H1 (cell line): ENCODE measurements around the gene NHSL2. TPM values are rescaled to one million over a fixed set of nuclear protein-coding genes. Genes with fewer than 3 reads are reported as not detected.

Experiments
- CTCF ChIA-PET: fragments of 300-600 bp; sonication (Branson Sonifier 250); formaldehyde crosslinking; loops from one replicate; lab custom pipeline; 2021; ENCODE audit not compliant: partially characterized antibody; lab: Charles Lee
- POLR2A ChIA-PET: fragments of 300-600 bp; sonication (Branson Sonifier 250); formaldehyde crosslinking; loops from one replicate; lab custom pipeline; 2021; ENCODE audit warnings: inconsistent platforms; ENCODE audit not compliant: partially characterized antibody; lab: Charles Lee
- DNase-seq, 2 experiments: peaks; one replicate each; pipeline versions ENCODE4 v3.0.0 to v3.0.0-alpha.2; 2010 to 2022; ENCODE audit warnings: low spot score in 2 of 2, low read depth in 1 of 2, mixed read lengths in 1 of 2
- FAIRE-seq: peaks from 2 replicates; lab custom pipeline; 2011; peaks lifted over from hg19 to GRCh38; lab: Jason Lieb, UNC
- H2AFZ ChIP-seq: 2 replicates; pipeline ENCODE4 v1.8.1; 2012; ENCODE audit warnings: low read length, inconsistent platforms
- H2AK5ac ChIP-seq: 2 replicates; pipeline ENCODE4 v1.6.1; 2013; ENCODE audit warnings: low read depth, low read length
- H2BK120ac ChIP-seq: replicated peaks from 2 replicates; pipeline ENCODE3; 2013; ENCODE audit warnings: low read depth, low read length, inconsistent platforms
- H2BK12ac ChIP-seq: 2 replicates; pipeline ENCODE4 v1.6.1; 2013; ENCODE audit warnings: low read depth, low read length
- H2BK15ac ChIP-seq: 2 replicates; pipeline ENCODE4 v1.6.1; 2013; ENCODE audit warnings: low read length
- H2BK20ac ChIP-seq: 2 replicates; pipeline ENCODE4 v1.6.1; 2013; ENCODE audit warnings: low read length
- H2BK5ac ChIP-seq: 2 replicates; pipeline ENCODE4 v1.6.1; 2013; ENCODE audit warnings: low read depth, low read length
- H3K14ac ChIP-seq: 2 replicates; pipeline ENCODE4 v1.6.1; 2013; ENCODE audit warnings: inconsistent platforms; ENCODE audit not compliant: insufficient read length
- H3K18ac ChIP-seq: 2 replicates; pipeline ENCODE4 v1.6.1; 2013; ENCODE audit warnings: low read length; ENCODE audit errors: extremely low read depth
- H3K23ac ChIP-seq: 2 replicates; pipeline ENCODE4 v1.6.1; 2013; ENCODE audit warnings: inconsistent platforms; ENCODE audit not compliant: insufficient read length
- H3K23me2 ChIP-seq: 2 replicates; pipeline ENCODE4 v1.6.1; 2013; ENCODE audit warnings: low read depth, low read length
- H3K27ac ChIP-seq: 2 replicates; pipeline ENCODE4 v1.6.1; 2011; ENCODE audit warnings: low read depth, low read length, inconsistent platforms
- H3K27me3 ChIP-seq, 4 experiments: replicated peaks in 1 of 4; 1 replicate in 1 of 4; 2 replicates in 3 of 4; pipeline versions ENCODE4 v1.6.1 to v1.8.1; 2011 to 2013; ENCODE audit warnings: low read length in 3 of 4, mild to moderate bottlenecking in 3 of 4, inconsistent platforms in 2 of 4, mixed read lengths in 2 of 4, moderate library complexity in 1 of 4; ENCODE audit not compliant: control insufficient read depth in 3 of 4, insufficient read depth in 3 of 4; ENCODE audit errors: extremely low read depth in 1 of 4
- H3K36me3 ChIP-seq, 4 experiments: 2 replicates each; pipeline versions ENCODE4 v1.6.1 to v1.8.1; 2011 to 2013; ENCODE audit warnings: mild to moderate bottlenecking in 4 of 4, low read length in 3 of 4, moderate library complexity in 2 of 4, control low read depth in 1 of 4, inconsistent platforms in 1 of 4; ENCODE audit not compliant: insufficient read depth in 4 of 4, control insufficient read depth in 2 of 4
- H3K4ac ChIP-seq: replicated peaks from 2 replicates; pipeline ENCODE3; 2013; ENCODE audit warnings: low read length, low read depth, mixed read lengths, inconsistent platforms; ENCODE audit not compliant: insufficient read length
- H3K4me1 ChIP-seq, 4 experiments: replicated peaks in 1 of 4; 1 replicate in 1 of 4; 2 replicates in 3 of 4; pipeline versions ENCODE4 v1.6.1 to v1.8.1; 2011 to 2013; ENCODE audit warnings: low read length in 3 of 4, inconsistent platforms in 2 of 4, mixed read lengths in 1 of 4; ENCODE audit not compliant: insufficient read depth in 4 of 4, control insufficient read depth in 3 of 4
- H3K4me2 ChIP-seq, 2 experiments: 2 replicates each; pipeline versions ENCODE4 v1.6.1 to v1.8.1; 2011 to 2013; ENCODE audit warnings: low read depth in 2 of 2, low read length in 2 of 2, control low read depth in 1 of 2, inconsistent platforms in 1 of 2, mild to moderate bottlenecking in 1 of 2; ENCODE audit not compliant: insufficient read depth in 1 of 2
- H3K4me3 ChIP-seq, 4 experiments: fragments of 200-600, 300-600 bp in 1 of 4; sonication (generic), shearing (Covaris generic), sonication (Bioruptor Twin) in 1 of 4; 2 replicates each; pipeline versions ENCODE4 v1.5.1 to v1.8.1; 2011 to 2016; ENCODE audit warnings: low read length in 4 of 4, low read depth in 3 of 4, control low read depth in 2 of 4, inconsistent platforms in 2 of 4, mild to moderate bottlenecking in 2 of 4, mixed read lengths in 1 of 4, moderate library complexity in 1 of 4; ENCODE audit not compliant: insufficient read depth in 2 of 4; ENCODE audit errors: extremely low read depth in 1 of 4
- H3K56ac ChIP-seq: replicated peaks from 2 replicates; pipeline ENCODE3; 2013; ENCODE audit warnings: low read depth, mild to moderate bottlenecking, mixed read lengths, low read length, inconsistent platforms; ENCODE audit not compliant: insufficient read length
- H3K79me1 ChIP-seq: 2 replicates; pipeline ENCODE4 v1.6.1; 2013; ENCODE audit warnings: low read depth, low read length, control low read depth
- H3K79me2 ChIP-seq, 2 experiments: 2 replicates each; pipeline versions ENCODE4 v1.6.1 to v1.8.1; 2012 to 2013; ENCODE audit warnings: low read length in 2 of 2, mild to moderate bottlenecking in 2 of 2, inconsistent platforms in 1 of 2; ENCODE audit not compliant: insufficient read depth in 2 of 2, control insufficient read depth in 1 of 2
- H3K9ac ChIP-seq, 4 experiments: replicated peaks in 1 of 4; 1 replicate in 1 of 4; 2 replicates in 3 of 4; pipeline versions ENCODE4 v1.6.1 to v1.8.1; 2011 to 2013; ENCODE audit warnings: low read depth in 3 of 4, low read length in 3 of 4, control low read depth in 2 of 4, mild to moderate bottlenecking in 2 of 4, moderate library complexity in 2 of 4, inconsistent platforms in 1 of 4; ENCODE audit errors: extremely low read depth in 1 of 4
- H3K9me3 ChIP-seq, 2 experiments: 2 replicates each; pipeline versions ENCODE4 v1.6.1 to v1.8.1; 2012 to 2013; ENCODE audit warnings: mild to moderate bottlenecking in 2 of 2, moderate library complexity in 2 of 2, control low read depth in 1 of 2, inconsistent platforms in 1 of 2, low read depth in 1 of 2, low read length in 1 of 2, mixed read lengths in 1 of 2; ENCODE audit not compliant: insufficient read depth in 2 of 2
- H4K20me1 ChIP-seq, 2 experiments: replicated peaks in 1 of 2; 2 replicates each; pipeline versions ENCODE3 to v1.8.1; 2011 to 2013; ENCODE audit warnings: inconsistent platforms in 2 of 2, low read length in 2 of 2, mild to moderate bottlenecking in 1 of 2; ENCODE audit not compliant: insufficient read depth in 2 of 2, control insufficient read depth in 1 of 2
- H4K5ac ChIP-seq: 2 replicates; pipeline ENCODE4 v1.6.1; 2013; ENCODE audit warnings: low read length, low read depth, mixed read lengths, inconsistent platforms; ENCODE audit not compliant: insufficient read length
- H4K8ac ChIP-seq: 2 replicates; pipeline ENCODE4 v1.8.0; 2013; ENCODE audit warnings: mild to moderate bottlenecking, moderate library complexity, low read length, inconsistent platforms; ENCODE audit not compliant: insufficient read depth; ENCODE audit errors: extremely low read depth
- H4K91ac ChIP-seq: replicated peaks from 2 replicates; pipeline ENCODE3; 2013; ENCODE audit warnings: low read length, mixed read lengths, inconsistent platforms; ENCODE audit not compliant: insufficient read length
- ASH2L ChIP-seq: fragments of 200-600, 300-600 bp; sonication (generic); IDR thresholded peaks from one replicate; pipeline ENCODE4 v1.7.1; 2017; ENCODE audit warnings: low read length
- CBX5 ChIP-seq: fragments of 300-800, 300-1000 bp; sonication (generic); IDR thresholded peaks from 2 replicates; pipeline ENCODE4 v1.7.1; 2016; ENCODE audit warnings: antibody characterized with exemption, low read length, low read depth
- CREB1 ChIP-seq: IDR thresholded peaks from 2 replicates; pipeline ENCODE4 v1.6.1; 2012; ENCODE audit warnings: inconsistent platforms
- PHF8 ChIP-seq: fragments of 200-600 bp; sonication (generic); conservative IDR thresholded peaks from 2 replicates; pipeline ENCODE4 v1.7.1; 2012; ENCODE audit warnings: low read depth, mild to moderate bottlenecking, inconsistent platforms, low read length, moderate library complexity
- SIRT6 ChIP-seq: IDR thresholded peaks from one replicate; pipeline ENCODE4 v1.7.1; 2012; ENCODE audit warnings: low read length, inconsistent platforms
- SP4 ChIP-seq: IDR thresholded peaks from 2 replicates; pipeline ENCODE4 v1.6.1; 2012; ENCODE audit warnings: low read length, inconsistent platforms
- TAF1 ChIP-seq: IDR thresholded peaks from 2 replicates; pipeline ENCODE4 v1.6.1; 2011; ENCODE audit warnings: mild to moderate bottlenecking, low read depth, low read length
- WGBS, 2 experiments: shearing (Covaris generic) in 1 of 2; methylation state at CpG; one replicate each; pipeline versions ENCODE4 v1.1.6 to v1.1.7; 2013 to 2015; ENCODE audit warnings: low lambda C conversion rate in 2 of 2, mixed read lengths in 2 of 2, inconsistent platforms in 1 of 2, low coverage in 1 of 2, missing lambda C conversion rate in 1 of 2; ENCODE audit not compliant: insufficient replicate concordance in 2 of 2, insufficient coverage in 1 of 2, insufficient read length in 1 of 2; ENCODE audit errors: extremely low coverage in 1 of 2, missing lambda C conversion rate in 1 of 2; 5-methylcytosine and 5-hydroxymethylcytosine counted together
- long read RNA-seq, 2 experiments: library from RNA in 1 of 2; library from capped mRNA in 1 of 2; stranded (forward); transcript quantifications; one replicate each; pipeline ENCODE4 v2.0.0, GENCODE V29; 2021; ENCODE audit warnings: inconsistent platforms in 1 of 2
- polyA minus RNA-seq, 3 experiments: library from RNA; depleted of rRNA, polyadenylated mRNA; stranded (reverse); fragments of >200 nt; gene quantifications; 1 replicate in 2 of 3; 2 replicates in 1 of 3; pipeline ENCODE4 v1.2.3, GENCODE V29; 2011
- polyA plus RNA-seq, 7 experiments: library from polyadenylated mRNA; depleted of rRNA in 3 of 7; stranded (reverse) in 5 of 7; unstranded in 2 of 7; fragments of >200 nt in 5 of 7; fragments of 200-250 nt in 2 of 7; gene quantifications; 1 replicate in 5 of 7; 2 replicates in 1 of 7; 4 replicates in 1 of 7; pipeline versions ENCODE4 v1.2.1 to v1.2.3, GENCODE V29; 2011 to 2013; ENCODE audit warnings: missing spikeins in 2 of 7, mixed read lengths in 2 of 7
- total RNA-seq: library from RNA; stranded (reverse); fragmentation: NEBNext Ultra II Directional; extraction: Animal tissue kit (Norgen Biotek cat#: 25700); gene quantifications from 2 replicates; pipeline ENCODE4 v1.2.1, GENCODE V29; 2021

Gene NHSL2
- total RNA-seq (6.8 and 7.2 TPM in 2 replicates), polyA plus RNA-seq (2011; rRNA removed) (3.7 and 4.0 TPM in 2 replicates), polyA minus RNA-seq (2011; rRNA and poly(A)+ RNA removed) (14.8 and 15.6 TPM in 2 replicates)
- 2.6 TPM for polyA plus RNA-seq (2011; cell fraction: cytosol; rRNA removed)
- 8.2 TPM for polyA plus RNA-seq (2011; cell fraction: nucleus; rRNA removed)
- 2.7 to 3.6 TPM (median 3.0 TPM) in 4 replicates for polyA plus RNA-seq (2012, experiment 1 of 2)
- polyA plus RNA-seq (2012, experiment 2 of 2), result 0.49 TPM
- polyA plus RNA-seq (2013, experiment 1 of 2), result 3.6 TPM
- 3.1 TPM for polyA plus RNA-seq (2013, experiment 2 of 2)
- 5.2 TPM for polyA minus RNA-seq (2011; cell fraction: cytosol; rRNA and poly(A)+ RNA removed)
- 16.6 TPM for polyA minus RNA-seq (2011; cell fraction: nucleus; rRNA and poly(A)+ RNA removed)
- long read RNA-seq, experiment 1, partial matches to known transcripts, result 0 of 2 reads
- long read RNA-seq, experiment 1, other reads (novel, unspliced or antisense), result 2 of 2 reads
- long read RNA-seq, experiment 2, partial matches to known transcripts, result 0 of 2 reads
- long read RNA-seq, experiment 2, other reads (novel, unspliced or antisense), result 2 of 2 reads

GRCh38 chrX:71910643-71910985 is at the start of gene NHSL2:
NHSL2 (plus strand) TSS chrX:71910845.
- Histone ChIP-seq H3K18ac (peak within 1 kb of the TSS; percentile 83), H3K79me2 (peaks cover 3 to 36% of the 10 kb centered on the region in 2 experiments; a peak in 3 of 4 replicates), H2BK15ac (no peak within 1 kb of the TSS), H3K23ac (no peak within 1 kb of the TSS), H2AK5ac (no peak within 1 kb of the TSS), H2BK20ac (no peak within 1 kb of the TSS), H3K4ac (no peak within 1 kb of the TSS), H3K56ac (peak within 1 kb of the TSS; percentile 77), H3K27me3 (no peaks in the 10 kb centered on the region), H2BK120ac (no peak within 1 kb of the TSS), H2AFZ (no peak within 1 kb of the TSS), H2BK12ac (no peak within 1 kb of the TSS), H2BK5ac (no peak within 1 kb of the TSS), H4K8ac (no peak within 1 kb of the TSS; the same call in 1 of the 2 replicates), H4K91ac (no peak within 1 kb of the TSS), H3K9ac (peak within 1 kb of the TSS; percentile 58 to 82 (median 68)), H3K4me1 (peaks cover under 1 to 5% (median 3%) of the 10 kb centered on the region in 4 experiments; a peak in 4 of 7 replicates), H3K23me2 (peaks cover 4% of the 10 kb centered on the region; the same call in 1 of the 2 replicates), H4K20me1 (peaks cover 0 to 4% of the 10 kb centered on the region in 2 experiments)
- FAIRE-seq (no peak), DNase-seq (peak in 1 of 2 experiments; percentile 53)
- TF ChIP-seq TAF1 (peak; percentile 12; the same call in 1 of the 2 replicates), CREB1 (no peak), SP4 (no peak), SIRT6 (no peak), CBX5 (no peak), PHF8 (peak; percentile 25; the same call in 1 of the 2 replicates), ASH2L (no peak)
- TF ChIP-seq, all 59 proteins: peak for 2
- POLR2A ChIA-PET, result interaction anchor here (1.1 to 3.5 kb wide), 11 partner anchors 9 to 97 kb away, joined by 3 to 18 read pairs (median 5); no protein-coding TSS in a partner anchor
- Histone ChIP-seq H3K4me3 (peak within 1 kb of the TSS; percentile 53 to 86 (median 72)), H3K9me3 (no peaks in the 10 kb centered on the region), H4K5ac (no peak within 1 kb of the TSS), H3K27ac (peak within 1 kb of the TSS; percentile 75; the same call in 1 of the 2 replicates), H3K79me1 (no peaks in the 10 kb centered on the region), H3K14ac (no peak within 1 kb of the TSS), H3K36me3 (no peaks in the 10 kb centered on the region), H3K4me2 (peak within 1 kb of the TSS; percentile 77 to 87)
- CTCF ChIA-PET, result interaction anchor here (0.6 to 7.0 kb wide), 15 partner anchors 9 to 270 kb away, joined by 3 to 68 read pairs (median 4); no protein-coding TSS in a partner anchor
- no CpG with 5 or more reads among the region's 26 CpGs for WGBS, 2 experiments
